ENCODE data around the gene SHOC2.
A peak's percentile ranks its signal among the peaks of the same experiment; 100 is the strongest.

SHOC2 gene

DNA sequence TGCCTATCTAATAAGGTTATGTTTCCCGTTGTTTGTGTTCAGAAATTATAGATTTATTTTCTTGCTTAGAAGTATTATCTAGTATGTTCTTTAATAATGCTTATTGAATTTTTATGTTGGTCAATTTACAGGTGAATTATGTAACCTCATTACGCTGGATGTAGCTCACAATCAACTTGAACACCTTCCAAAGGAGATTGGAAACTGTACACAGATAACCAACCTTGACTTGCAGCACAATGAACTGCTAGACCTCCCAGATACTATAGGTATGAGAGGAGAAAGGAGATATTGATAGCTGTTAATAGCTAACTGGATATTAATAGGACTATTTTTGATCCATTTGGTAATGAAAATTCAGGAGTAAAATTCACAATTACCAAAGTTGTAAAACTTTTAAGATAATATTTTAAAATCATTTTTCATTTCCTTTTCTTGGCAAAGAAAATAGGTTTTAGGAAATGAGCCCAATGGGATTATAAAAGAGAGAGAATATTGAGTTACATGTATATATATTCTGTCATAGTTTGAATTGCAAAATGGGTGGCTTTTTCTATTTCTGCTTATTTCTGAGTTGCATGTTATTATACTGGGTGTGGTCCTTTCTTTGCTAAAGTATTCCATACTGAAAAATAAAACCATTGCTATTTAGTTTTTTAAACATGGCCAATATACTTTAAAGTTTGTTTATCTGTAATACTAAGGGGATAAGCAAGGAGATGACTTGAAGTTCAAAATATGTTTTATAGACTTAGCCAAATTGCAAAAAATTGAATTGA is 66.3 kb downstream of the SHOC2 start:
- DNase-seq: peak; percentile 12 to 70

DNA sequence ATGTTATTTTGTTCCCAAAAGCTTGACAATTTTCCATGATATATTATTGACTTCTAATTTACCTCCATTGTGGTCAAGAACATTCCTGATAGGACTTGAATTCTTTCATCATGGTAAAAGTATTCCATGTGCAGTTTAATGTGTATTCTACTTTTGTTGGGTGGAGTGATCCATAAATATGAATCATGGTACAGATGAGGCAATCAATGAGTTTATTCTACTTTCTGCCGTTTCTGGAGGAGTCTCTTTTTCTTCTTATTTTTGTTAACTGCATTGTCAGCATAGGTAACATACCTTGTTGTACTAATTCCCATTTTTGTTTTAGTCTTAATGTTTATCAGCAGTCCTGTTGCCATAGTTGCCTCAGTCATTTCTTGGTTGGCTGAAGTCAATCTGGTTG is 69.6 kb downstream of the SHOC2 start:
- no peak for DNase-seq

DNA sequence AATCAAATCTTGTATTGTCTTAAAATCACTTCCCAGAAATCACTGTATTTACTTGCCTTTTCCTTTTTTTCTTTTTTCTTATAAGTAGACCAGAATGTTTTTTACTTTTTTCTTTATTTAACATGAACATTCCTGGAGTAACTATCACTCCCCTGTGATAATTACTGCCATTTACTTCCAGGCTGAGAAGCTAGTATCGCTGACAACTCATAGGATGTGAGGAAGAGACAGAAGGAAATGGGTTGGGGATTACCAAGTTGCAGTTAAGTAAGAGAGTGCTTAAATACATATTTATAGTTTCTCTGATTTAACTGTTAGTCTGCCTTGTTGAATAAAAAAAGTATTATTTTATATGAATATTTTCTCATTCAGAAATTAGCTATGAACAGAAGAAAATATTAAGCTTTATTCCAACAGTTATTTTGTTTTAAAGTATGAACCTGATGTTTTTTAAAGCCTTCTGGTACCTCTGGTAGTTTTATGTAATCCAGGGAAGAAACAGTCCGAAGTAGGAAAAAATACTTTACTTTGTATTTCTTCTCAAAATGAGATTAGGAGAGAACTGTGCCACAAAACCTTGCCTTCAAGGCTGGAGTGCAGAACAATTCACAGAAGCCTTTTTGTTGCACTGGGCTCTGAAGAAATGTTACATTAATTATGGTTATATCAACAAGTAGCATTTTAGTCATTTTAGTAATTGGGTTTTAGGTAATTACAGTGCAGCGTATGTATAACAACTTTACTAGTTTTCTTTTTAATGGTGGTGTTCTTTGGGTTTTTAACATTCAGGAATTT is 72.8 kb downstream of the SHOC2 start:
- peak; percentile 16 to 29 for DNase-seq

DNA sequence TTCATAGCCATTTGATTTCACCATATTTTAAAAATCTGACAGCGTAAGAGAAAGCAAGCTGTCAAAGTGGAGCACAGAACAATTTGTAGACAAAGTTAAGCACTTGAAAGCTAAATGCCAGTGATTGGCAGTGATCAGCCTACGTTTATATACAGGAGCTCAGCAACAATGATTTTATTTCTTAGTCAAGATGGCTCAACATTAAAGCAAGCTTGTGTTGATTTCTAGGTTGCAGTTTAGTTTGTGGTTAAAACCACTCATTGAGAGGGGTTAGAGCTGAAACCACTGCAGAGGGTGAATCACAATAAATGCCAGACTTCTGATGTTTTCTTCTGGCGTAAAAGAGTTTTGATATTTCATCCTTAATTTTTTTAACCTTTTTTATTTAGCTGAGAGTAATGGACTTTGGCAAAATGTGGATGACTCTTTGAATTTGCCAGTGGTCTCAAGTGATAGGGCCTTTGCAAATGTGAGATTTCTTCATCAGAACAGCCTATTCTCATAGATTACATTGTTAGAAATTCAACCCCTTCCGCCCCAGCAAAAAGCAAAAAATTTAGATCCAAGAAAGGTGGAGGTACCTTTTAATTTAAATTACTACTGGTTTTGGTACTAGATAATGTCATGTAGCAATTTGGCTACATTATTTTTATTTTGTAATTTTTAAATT is 73.8 kb downstream of the SHOC2 start:
- no peak for DNase-seq

DNA sequence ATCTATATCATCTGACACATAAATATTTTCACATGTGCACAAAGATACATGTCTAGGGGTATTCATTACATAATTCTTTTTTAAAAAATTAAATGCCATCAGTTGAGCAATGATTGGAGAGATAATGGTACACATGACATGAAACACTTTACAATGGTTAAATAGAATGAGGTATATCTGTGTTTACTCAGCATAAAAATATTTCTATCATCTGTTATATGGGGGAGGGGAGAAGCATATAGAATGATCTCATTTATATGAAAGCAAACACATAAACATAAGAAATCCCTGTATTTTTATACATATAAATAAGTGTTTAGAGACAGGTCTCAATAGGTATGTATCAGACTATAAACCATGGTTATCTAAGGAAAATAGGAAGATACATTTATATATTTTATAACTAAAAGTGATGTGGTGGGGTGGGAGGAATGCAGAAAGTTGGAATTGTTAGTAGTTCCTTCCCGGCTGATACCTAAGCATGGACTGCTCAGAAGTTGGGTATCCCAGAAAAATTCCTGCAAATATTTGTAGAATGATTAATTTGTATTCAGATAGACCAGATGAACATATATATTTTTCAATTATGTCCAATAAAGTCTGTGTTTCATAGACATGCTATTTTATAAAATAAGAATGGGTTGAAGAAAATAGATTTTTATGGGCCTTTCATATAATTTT is 75.1 kb downstream of the SHOC2 start:
- no peak for DNase-seq

DNA sequence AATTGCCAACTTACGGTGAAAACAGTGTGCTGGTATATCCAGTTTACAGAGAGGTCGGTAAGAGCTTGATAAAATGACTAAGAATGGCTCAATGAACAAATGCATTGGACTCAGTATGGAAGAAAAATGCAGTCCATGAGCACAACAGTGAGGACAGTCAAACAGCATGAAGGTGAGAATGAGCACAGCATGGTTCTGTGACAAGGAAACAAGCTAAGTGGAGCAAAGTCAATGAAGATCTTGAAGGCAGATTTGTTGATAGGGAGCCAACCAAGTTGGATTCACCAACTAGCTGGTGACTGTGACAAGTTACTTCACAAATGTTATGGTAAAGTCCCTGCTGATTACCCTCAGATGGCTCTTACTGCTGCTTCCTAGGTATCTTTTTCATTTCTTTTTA is 75.9 kb downstream of the SHOC2 start:
- no peak for DNase-seq

DNA sequence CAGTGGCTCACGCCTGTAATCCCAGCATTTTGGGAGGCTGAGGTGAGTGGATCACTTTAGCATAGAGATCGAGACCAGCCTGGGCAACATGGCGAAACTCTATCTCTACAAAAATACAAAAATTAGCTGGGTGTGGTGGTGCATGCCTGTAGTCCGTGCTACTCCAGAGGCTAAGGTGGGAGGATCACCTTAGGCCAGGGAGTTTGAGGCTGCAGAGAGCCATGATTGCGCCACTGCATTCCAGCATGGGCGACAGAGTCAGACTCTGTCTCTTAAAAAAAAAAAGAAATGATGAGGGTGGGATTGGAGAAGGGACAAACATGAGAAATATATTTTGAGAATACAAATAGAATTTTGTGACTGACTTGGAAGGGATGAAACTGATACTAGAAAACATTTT is 76.9 kb downstream of the SHOC2 start:
- no peak for DNase-seq

DNA sequence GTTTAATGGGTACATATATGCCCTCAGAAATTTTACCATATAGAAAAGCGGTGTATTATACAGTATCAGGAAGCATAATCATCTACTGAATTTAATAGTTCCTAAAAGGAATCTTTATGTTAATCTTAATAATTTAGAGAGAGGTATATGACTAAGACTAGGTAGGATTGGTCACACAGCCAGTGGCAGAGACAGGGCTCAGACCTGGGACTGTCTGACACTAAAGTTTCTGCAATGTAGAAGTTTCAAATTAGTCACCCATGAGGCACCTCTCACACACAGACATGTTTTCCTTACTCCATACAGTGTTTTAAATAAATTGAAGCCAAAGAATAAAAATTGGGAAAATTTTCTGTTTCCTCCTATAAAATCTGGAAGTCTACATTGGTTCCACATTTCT is 84.6 kb downstream of the SHOC2 start:
- no peak for DNase-seq

DNA sequence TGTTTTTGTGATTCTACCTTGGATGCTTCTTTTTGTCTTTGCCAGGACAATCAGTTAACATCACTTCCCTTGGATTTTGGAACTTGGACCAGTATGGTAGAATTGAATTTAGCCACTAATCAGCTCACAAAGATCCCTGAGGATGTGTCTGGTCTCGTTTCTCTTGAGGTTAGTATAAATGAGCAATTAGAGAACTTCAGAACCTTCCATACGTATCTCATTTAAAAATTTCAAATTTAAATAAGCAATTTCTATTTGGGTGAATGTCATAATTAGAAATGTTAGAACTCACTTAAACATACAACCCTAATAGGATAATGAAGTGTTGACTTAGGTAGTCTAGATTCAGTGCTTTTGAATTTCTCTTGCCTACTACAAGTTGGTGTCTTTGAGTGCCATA is 88.1 kb downstream of the SHOC2 start:
- DNase-seq: no peak

DNA sequence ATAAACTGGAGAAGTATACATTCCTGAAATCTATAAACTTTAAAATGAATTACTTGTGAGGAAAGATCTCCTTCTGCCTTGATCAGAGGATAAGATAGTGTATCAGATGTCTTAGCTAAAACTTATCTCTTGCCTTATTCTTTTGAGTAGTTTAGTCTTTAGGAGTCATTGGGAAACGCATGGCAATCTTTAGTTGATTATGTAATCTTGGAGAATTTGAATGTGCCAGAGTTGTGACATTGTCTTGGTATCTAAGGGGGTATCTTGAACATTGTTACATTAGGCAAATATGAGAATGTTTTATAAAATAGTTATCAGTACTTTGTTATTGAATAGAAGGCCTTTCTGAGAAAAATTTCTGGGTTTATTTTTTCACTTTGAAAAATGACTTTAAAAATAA is 95.8 kb downstream of the SHOC2 start:
- DNase-seq: peak; percentile 70 to 80

DNA sequence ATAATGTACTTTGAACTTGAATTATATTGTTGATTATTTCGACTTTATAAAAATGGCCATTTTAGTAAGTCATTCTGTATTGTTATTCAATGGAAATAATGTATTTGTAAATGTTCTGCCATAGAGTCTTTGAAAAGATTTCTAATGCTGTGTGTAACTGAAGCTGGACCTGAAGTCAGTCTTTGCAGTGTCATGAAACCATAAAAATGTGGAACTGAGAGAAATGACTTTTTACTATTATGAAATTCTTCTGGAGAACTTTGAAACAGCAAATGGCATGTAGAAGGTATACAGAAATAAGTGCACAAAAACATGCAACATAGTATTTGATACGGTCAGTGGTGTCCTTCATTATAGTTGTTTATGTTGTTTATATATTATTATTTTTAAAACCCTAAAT is 97.7 kb downstream of the SHOC2 start:
- peak; percentile 74 to 79 for DNase-seq

DNA sequence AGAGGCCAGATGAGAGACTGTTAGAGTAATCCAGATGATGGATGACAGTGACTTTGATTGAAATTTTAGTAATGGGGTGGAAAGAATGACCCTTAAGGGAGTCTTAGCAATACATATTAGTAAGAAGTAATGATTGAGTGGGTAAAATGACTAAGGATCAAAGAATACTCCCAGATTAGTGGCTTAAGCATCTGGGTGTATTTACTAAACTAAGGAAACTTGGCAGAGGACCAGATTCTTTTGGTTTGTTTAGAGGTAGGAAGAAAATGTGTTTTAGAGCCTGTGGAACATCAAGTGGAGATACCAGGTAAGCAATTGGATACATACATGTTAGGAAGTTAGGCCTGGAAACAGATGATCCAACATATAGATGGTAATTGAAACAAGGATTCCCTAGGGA is 98.6 kb downstream of the SHOC2 start:
- DNase-seq: no peak

DNA sequence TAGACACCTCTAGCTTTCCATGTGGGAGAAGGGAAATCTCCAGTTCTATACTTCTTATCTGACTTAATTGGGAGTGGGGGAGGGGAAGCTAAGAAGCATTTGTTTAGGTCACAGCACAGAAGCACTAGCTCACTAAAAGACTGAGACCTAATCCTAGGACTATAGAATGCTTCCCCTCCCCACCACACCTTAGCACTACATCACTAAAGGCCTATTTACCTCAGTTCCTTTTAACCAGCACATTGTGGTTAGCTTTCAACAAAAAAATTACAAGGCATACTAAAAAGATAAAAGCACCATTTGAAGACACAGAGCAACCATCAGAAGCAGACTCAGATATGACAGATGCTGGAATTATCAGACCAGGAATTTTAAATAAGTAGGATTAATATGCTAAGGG is 103.7 kb downstream of the SHOC2 start:
- no peak for DNase-seq

DNA sequence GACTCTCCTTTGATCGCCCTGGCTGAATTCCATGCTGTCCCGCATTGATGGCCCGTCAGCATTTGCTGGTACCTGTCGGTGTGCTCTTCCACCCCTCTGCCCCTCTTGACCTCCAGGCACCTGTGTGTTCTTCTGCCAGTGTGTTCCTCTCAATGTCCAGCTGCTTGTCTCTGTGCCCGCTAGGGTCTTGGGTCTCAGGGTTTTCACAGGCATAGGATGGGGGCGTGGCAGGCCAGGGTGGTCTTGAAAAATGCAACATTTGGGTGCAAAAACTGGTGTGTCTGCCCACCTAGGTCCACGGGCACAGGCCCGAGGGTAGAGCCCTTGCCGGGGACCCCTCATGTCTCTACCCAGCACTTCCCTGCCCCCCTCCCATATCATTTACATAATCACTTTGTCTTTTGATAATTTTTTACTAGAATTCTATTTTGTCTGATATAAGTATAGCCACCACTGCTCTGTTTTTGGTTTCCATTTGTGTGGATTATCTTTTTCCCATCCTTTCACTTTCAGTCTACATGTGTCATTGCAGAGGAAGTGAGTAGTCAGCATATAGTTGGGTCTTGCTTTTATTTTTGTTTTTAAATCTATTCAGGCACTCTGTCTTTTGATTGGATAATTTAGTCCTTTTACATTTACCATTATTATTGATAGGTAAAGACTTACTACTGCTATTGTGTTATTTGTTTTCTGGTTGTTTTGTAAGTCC is 110.8 kb downstream of the SHOC2 start:
- peak; percentile 16 to 21 for DNase-seq

DNA sequence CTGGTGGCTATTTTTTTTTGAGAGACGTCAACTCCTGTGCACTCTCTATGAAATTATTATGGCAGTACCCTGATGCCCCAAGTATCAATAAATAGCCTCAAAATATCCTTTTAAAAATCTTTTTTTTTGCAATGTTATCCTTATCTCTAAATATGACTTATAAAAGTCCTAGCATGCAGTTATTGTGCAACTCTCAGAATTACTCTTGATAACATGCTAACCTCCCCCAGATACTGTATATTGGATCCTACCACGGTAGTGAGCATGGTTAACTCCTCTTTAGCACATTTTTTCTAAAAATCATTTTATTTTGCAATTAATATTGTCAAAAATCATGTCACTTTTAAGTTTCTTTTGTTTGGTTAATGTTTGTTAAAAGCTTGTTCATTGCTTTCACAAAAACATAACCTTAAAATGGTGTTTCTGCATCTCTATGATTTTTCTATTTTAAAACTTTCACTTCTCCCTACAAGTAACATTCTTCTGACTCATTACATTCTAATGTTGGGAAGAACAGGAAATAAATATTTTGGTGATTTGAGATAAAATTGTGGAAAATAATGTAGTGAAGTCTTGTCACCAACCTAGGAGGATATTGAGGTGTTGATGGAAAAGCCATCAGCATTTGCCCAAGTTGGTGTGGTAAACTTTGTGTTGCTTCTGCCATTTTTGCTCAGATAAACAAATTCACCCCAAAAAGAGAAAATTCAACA is 115.3 kb downstream of the SHOC2 start:
- DNase-seq: no peak

DNA sequence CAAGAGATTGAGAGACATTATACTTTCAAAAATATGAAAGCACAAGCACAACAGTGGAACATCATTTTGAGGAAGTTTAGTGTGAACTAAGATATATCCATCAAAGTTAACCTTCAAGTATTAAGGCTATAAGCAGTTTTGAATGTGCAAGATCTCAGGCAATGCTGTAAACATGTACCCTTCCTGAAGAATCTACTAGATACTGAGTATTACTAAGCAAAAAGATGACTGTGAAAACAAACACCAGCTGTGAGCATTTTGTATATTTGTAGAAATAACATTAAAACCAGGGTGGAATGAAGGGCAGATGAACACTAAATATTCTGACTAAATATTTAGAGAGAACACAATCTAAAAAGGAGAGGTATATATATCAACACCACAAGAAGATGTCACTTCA is 116.1 kb downstream of the SHOC2 start:
- DNase-seq: no peak

DNA sequence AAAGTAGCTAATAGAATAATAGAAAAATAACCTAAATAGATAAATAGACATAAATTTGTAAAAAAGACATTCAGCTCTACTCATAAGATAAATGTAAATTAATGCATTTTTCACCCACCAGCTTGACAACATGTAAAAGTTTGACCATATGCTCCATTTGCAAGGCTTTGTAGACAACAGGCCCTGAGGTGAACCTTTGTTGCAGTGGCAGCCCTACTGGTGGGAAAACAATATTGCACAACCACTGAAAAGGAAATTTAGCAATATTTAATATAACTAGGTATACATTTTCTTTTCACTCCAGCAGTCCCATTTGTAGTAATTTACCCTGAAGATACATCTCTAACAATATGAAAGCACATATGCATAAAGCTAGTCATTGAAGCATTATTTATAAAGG is 118.5 kb downstream of the SHOC2 start:
- DNase-seq: no peak

DNA sequence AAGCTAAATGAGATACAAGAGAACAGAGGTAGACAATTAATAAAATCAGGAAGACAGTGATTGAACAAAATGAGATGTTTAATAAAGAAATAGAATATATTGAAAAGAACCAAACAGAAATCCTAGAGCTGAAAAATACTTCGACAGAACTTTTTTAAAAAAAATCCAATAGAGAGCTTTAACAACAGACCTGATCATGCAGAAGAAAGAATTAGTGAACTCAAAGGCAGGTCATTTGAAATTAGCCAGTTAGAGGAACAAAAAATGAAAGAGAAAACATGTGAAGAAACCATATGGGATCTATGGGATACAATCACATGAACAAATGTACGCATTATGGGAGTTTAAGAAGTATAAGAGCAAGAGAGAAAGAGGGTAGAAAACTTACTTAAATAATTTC is 120.1 kb downstream of the SHOC2 start:
- no peak for DNase-seq

DNA sequence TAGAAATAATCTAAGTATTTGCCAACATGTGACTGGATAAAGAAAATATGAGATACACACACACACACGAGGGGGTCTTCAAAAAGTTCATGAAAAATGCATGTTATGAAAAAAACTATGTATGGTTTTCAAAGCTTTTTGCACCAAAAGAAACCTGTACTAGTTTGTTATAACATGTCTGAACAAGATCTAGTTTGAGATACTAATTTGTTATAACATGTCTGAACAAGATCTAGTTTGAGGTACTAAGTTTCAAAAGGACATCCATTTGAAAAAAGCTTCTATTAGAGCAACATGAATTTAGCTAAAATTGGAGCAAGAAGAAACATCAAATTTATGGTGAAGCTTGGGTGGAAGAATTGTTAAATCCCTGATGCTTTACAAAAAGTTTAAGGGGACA is 137.6 kb downstream of the SHOC2 start:
- no peak for DNase-seq

All from inflammatory macrophage treated with lipopolysaccharide for 1 hour (primary cell).